ENCODE data around the gene PTPRU.

PTPRU gene

DNA sequence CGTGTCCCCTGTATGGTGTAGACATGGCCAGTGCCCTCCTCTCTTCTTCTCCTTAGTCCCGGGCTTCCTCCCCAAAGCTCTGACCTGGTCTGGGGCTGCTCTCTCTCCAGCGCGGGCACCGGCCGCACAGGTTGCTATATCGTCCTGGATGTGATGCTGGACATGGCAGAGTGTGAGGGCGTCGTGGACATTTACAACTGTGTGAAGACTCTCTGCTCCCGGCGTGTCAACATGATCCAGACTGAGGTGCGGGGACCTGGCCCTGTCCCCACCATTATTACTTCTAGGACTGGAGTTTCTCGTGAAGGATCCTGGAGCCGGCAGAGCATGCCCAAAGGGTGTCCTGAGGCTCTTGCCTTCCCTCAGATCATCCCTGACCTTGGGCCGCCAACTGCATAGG, 78.9 kb downstream of the PTPRU start:
- DNase-seq (ENCODE audit: low spot score) (no peak), FAIRE-seq (no peak)

DNA sequence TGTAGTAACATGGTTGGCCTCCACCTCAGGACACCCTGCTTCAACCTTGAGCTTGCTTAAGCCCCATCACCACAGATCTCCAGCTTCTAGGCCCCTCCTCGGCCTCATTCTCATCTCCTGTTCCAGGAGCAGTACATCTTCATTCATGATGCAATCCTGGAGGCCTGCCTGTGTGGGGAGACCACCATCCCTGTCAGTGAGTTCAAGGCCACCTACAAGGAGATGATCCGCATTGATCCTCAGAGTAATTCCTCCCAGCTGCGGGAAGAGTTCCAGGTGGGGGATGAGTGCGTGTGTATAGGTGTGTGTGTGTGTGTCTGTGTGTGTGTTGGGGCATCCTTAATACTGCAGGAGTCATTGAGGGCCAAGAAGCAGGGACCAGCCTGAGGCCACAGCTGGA, 79.6 kb downstream of the PTPRU start:
- DNase-seq (ENCODE audit: low spot score) (no peak), FAIRE-seq (no peak)

- FAIRE-seq (no peak), DNase-seq (ENCODE audit: low spot score) (no peak)
Observed at GRCh38 chr1:29317063-29317915, 81.0 kb downstream of the PTPRU start.

DNA sequence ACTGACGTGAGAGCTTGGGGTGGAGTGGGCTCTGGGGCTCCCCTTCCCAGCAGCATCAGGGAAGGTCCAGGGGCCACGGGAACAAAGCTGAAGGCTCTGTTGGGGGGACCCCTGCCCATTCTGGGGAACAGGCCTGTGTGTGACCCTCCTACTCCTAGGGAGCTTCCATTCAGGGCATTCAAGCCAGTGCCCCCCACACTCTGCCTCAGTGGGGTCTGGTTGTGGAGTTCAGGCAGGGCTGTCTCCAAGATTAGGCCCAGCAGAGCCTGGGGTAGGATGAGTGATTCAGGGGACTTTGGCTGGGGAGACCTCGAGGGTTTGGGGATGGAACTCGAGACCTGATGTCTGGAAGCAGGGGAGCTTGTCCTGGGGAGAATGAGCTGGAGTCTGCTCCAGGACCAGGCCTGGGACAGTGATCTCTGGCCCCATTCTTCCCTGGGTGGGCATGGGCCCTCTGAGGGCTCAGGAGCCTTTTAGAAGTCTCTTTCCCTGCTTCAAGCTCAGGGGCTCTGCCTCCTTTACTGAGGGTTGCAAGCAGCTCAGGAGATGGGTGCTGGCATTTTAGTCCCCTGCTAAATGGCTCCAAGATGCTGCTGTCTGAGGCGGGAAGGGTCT, 81.7 kb downstream of the PTPRU start:
- no peak for DNase-seq (ENCODE audit: low spot score)
- FAIRE-seq = no peak

DNA sequence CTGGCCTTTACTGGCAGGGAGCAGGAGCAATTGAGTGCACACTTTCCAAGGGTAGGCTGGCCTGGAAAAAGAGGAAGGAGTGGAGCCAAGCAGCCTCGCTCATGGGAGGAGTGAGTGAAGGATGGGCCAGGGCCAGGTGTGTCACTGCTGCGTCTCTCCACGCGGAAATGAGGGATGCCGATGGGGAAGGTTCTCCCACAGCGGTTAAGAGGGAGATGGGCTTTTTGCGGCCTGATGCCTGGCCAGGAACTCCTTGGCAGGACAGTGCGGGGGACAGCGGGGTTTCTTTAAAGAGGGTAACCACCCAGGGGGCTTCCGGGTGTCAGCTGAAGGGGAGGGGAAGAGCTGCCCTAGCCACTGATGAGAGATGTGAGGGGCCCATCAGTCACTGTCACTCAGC, 82.4 kb downstream of the PTPRU start:
- DNase-seq (ENCODE audit: low spot score) (no peak), FAIRE-seq (no peak)

DNA sequence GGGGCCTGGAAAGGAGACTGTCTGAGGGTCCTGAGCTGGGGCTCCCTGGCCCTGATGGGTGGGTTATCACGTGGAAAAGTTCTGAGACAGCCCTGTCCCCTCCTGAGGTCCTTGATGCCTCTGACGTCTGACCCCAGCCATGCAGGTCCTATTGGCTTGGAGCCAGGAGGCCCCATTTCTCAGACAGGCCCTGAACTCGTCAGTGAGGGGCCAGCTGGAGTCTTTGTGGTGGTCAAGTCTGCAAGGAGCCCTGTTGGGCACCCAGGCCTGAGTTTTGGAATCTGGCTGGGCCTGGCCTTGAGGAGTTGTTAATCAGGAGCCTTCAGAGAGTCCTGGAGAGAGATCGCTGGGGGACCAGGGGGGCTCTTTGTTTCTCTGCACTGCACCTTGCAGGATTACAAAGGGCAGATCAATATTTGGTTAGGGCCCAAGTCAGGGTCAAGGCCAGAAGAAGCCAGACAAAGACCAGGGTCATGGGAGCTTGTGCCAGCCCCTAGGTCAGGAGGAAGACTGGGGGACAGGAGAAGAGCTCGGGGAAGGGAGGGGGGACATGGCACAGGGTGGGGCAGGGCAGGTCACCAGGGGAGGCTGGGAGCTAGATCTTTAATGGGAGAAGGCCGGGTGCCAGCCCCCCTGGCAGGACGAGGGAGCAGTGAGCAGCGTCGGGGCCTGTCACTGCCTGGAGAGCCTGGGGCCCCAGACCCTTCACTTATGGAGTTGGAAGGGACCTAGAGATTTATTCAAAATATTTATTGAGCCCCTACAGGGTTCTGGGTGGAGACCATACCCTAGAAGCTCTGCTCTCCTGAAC, 83.2 kb downstream of the PTPRU start:
- DNase-seq (ENCODE audit: low spot score) (no peak), FAIRE-seq (no peak)

DNA sequence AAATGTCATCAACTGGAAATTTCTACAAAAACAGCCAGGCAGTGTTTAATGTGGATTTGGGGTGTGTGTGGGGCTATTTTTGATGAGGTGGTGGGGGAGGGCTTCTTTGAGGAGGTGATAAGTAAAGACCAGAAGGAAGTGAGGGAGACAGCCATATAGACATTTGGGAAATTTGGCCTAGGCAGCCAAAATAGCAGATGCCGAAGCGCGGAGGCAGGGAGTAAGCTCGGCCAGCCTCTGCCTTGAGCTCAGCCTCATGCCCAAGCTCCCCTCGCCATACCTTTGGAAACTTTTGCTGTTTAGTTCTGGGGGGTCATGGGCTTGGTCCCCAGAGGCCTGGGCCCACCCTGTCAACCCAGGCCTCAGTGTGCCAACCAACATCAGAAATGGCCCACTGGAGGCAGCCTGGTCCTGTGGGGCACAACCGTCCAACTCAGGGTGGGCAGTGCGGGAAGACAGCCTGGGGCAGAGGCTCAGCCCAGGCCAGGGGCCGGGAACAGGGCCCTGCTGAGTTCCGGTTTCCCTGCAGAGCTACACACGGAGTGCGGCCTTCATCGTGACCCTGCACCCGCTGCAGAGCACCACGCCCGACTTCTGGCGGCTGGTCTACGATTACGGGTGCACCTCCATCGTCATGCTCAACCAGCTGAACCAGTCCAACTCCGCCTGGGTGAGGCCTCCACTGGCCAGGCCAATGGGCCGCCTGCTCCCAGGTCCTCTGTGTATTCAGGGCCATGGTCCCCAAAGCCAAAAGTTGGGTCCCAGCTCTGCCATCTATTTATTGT, 84.0 kb downstream of the PTPRU start:
- FAIRE-seq = no peak

DNA sequence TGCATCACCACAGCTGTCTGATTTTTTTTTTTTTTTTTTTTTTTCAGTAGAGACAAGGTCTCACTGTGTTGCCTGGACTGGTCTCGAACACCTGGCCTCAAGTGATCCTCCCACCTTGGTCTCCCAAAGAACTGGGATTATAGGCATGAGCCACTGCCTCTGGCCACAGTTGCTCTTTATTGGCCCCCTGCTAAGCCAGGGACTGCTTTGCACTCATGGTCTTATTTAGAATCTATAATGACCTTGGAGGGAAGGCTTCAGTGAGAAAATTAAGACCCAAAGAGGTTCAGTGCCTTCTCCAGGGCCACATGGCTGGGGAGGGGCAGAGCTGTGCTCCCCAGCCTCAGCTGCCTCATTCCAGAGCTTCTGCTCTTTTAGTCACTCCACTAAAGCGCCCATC, 84.9 kb downstream of the PTPRU start:
- FAIRE-seq (no peak), DNase-seq (ENCODE audit: low spot score) (no peak)

More for the DNA sequence above, 84.0 kb downstream of the PTPRU start:
- no peak for DNase-seq (ENCODE audit: low spot score)

- FAIRE-seq (no peak), DNase-seq (ENCODE audit: low spot score) (no peak)
Observed at GRCh38 chr1:29322147-29322694, 85.9 kb downstream of the PTPRU start.

DNA sequence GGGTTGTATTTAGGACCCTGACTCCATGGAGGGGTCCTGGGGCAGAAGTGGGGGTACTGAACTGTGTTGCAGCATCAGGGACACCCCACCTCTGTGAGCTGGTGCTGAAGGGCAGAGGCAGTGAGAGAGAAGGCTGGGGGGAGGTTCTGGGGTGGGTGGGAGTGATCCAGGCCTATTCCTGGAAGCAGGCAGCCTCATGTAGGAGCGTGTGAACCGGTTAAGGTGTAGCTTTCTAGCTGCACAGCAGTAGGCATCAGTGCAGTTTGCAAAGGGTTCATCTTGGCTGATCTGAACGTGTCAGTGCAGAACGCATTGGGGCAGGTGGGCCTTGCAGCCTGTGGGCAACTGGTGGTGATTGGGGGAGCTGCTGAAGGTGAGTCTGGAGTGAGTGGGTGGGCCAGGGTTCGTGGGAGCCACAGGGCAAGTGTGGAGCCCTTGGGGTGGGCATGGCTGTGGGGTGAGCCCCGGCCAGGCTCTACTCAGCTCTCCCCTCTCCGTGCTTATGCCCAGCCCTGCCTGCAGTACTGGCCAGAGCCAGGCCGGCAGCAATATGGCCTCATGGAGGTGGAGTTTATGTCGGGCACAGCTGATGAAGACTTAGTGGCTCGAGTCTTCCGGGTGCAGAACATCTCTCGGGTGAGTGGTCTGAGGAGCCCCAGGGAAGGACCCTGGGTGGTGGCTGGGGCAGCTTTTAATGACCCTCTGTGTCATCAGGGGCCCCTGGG, 86.7 kb downstream of the PTPRU start:
- no peak for DNase-seq (ENCODE audit: low spot score)

GRCh38 chr1:29323636-29324035, 87.3 kb downstream of the PTPRU start:
- FAIRE-seq (no peak), DNase-seq (ENCODE audit: low spot score) (no peak)

More for the DNA sequence above, 86.7 kb downstream of the PTPRU start:
- no peak for FAIRE-seq

- FAIRE-seq (no peak), DNase-seq (ENCODE audit: low spot score) (no peak)
Observed at GRCh38 chr1:29324202-29324601, 87.9 kb downstream of the PTPRU start.

GRCh38 chr1:29324771-29325351, 88.5 kb downstream of the PTPRU start:
- no peak for DNase-seq (ENCODE audit: low spot score)
- no peak for FAIRE-seq

GRCh38 chr1:29325675-29326074, 89.4 kb downstream of the PTPRU start:
- FAIRE-seq = no peak
- DNase-seq (ENCODE audit: low spot score) = no peak

DNA sequence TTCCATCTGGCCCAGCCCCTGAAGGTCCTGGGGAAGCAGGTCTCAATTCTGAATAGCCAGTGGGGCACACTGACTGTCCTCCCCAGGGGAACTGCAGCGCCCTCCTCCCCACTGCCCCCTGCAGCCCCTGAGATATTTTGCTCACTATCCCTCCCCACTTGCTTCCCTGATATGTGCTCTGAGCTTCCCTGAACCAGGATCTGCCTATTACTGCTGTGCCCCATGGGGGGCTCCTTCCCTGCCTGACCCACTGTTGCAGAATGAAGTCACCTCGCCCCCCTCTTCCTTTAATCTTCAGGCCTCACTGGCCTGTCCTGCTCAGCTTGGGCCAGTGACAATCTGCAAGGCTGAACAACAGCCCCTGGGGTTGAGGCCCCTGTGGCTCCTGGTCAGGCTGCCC, 89.8 kb downstream of the PTPRU start:
- DNase-seq (ENCODE audit: low spot score) (no peak), FAIRE-seq (no peak)

DNA sequence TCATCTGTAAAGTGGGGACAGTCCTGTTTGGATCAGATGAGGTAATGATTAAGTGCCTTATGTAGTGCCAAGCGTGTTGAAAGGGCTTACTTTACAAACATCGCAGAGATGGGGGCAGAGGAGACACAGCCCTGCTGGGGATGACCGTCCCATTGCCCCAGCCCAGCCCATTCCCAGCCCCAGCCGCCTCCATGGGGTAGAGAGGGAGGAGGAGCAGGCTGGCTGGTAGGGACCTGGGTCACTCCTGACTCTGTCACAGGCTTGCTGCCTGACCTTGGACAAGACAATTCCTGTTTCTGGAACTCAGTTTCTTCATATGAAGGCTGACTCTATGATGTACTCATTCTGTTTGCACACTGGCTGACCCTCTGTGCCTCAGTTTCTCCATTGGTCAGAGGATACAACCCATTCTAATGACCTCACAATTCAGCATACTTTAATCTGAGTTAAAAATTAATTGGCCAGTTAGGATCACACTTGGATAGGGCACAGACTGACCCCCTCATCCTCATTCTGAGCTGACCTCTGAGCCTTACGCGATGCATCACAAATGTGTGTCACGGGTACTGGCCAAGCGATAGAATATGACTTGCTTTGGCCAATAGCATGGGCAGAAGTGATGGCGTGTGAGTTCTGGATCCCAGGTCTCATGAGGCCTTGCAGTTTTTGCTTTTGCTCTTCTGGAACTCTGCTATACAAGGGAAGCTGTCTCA, 91.1 kb downstream of the PTPRU start:
- FAIRE-seq (no peak), DNase-seq (ENCODE audit: low spot score) (no peak)

GRCh38 chr1:29329022-29329775, 92.9 kb downstream of the PTPRU start:
- FAIRE-seq (no peak), DNase-seq (ENCODE audit: low spot score) (no peak)

DNA sequence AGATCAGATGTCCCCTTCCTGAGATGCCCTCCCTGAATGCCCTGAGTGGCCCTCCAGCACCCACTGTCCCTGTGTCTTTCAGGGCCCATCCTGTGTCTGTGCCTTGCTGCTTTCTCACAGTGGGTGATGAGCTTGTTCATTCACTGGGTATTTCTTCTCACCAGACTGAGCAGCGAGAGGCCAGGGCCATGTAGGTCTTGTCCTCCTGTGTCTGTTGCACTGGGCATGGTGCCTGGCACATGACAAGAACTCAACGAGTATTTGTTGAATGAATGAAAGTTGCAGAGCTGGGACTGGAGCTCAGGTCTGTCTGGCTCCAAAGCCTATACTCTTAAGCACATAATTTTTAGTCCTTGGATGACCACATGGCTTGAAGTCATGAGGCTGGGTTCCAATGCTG, 93.8 kb downstream of the PTPRU start:
- DNase-seq (ENCODE audit: low spot score) = no peak
- FAIRE-seq = no peak

DNA sequence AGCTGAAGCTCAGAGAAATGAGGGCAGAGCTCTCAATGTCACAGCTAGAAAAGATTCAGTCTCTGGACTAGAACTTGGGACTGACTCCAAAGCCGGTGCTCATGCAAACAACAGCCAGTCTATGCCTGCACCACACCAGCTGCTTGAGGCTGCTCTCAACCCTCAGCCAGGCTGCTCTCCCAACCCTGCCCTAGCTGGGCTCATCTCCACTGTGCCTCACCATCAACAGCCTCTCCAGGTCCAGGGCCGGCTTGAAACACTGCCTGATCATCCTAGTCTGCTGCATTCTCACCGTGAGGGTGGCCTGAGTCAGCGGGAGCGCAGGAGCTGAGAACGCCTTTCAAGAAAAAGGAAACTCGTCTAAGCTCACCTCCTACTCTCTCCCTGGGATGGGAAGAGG, 94.5 kb downstream of the PTPRU start:
- DNase-seq (ENCODE audit: low spot score) = no peak
- no peak for FAIRE-seq

Data from urothelium cell line (cell line).